ENCODE data around the gene CCDC92.

The CCDC92 gene

GRCh38 chr12:123888989-123889388 is 83.6 kb downstream of the CCDC92 start:
- no peak for DNase-seq (ENCODE audit: low read depth)

GRCh38 chr12:123886931-123887582 is 85.6 kb downstream of the CCDC92 start:
- no peak for DNase-seq (ENCODE audit: low read depth)

- DNase-seq (ENCODE audit: low read depth): no peak
These were observed 86.4 kb downstream of the CCDC92 start for GRCh38 chr12:123886258-123886657.

All from non-pigmented ciliary epithelial cell (primary cell).